ENCODE data around the gene CTNNA1. TPM values are rescaled to one million over a fixed set of nuclear protein-coding genes. Genes with fewer than 3 reads are reported as not detected.

The CTNNA1 gene
- total and polyA plus RNA-seq, 2 of the 8 experiments (the other 6 are each of a cell fraction or from before 2014, with no cell fraction given) = 115 to 349 TPM

DNA sequence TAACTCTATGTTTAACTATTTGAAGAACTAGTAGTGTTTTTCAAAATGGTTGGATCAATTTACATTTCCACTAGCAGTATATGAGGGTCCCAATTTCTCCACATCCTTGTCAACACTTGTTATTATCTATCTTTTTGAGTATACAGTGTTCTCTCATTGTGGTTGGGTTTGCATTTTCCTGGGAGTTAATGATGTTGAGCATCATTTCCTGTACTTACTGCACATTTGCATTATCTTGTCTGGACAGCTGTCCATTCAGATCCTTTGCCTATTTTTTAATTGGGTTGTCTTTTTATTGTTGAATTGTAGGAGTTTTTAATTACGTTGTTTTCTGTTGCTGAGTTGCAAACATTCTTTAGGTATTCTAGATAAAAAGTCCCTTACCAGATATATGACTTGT, 225.4 kb downstream of the CTNNA1 start (continued):
- TF ChIP-seq, protein P1, sequence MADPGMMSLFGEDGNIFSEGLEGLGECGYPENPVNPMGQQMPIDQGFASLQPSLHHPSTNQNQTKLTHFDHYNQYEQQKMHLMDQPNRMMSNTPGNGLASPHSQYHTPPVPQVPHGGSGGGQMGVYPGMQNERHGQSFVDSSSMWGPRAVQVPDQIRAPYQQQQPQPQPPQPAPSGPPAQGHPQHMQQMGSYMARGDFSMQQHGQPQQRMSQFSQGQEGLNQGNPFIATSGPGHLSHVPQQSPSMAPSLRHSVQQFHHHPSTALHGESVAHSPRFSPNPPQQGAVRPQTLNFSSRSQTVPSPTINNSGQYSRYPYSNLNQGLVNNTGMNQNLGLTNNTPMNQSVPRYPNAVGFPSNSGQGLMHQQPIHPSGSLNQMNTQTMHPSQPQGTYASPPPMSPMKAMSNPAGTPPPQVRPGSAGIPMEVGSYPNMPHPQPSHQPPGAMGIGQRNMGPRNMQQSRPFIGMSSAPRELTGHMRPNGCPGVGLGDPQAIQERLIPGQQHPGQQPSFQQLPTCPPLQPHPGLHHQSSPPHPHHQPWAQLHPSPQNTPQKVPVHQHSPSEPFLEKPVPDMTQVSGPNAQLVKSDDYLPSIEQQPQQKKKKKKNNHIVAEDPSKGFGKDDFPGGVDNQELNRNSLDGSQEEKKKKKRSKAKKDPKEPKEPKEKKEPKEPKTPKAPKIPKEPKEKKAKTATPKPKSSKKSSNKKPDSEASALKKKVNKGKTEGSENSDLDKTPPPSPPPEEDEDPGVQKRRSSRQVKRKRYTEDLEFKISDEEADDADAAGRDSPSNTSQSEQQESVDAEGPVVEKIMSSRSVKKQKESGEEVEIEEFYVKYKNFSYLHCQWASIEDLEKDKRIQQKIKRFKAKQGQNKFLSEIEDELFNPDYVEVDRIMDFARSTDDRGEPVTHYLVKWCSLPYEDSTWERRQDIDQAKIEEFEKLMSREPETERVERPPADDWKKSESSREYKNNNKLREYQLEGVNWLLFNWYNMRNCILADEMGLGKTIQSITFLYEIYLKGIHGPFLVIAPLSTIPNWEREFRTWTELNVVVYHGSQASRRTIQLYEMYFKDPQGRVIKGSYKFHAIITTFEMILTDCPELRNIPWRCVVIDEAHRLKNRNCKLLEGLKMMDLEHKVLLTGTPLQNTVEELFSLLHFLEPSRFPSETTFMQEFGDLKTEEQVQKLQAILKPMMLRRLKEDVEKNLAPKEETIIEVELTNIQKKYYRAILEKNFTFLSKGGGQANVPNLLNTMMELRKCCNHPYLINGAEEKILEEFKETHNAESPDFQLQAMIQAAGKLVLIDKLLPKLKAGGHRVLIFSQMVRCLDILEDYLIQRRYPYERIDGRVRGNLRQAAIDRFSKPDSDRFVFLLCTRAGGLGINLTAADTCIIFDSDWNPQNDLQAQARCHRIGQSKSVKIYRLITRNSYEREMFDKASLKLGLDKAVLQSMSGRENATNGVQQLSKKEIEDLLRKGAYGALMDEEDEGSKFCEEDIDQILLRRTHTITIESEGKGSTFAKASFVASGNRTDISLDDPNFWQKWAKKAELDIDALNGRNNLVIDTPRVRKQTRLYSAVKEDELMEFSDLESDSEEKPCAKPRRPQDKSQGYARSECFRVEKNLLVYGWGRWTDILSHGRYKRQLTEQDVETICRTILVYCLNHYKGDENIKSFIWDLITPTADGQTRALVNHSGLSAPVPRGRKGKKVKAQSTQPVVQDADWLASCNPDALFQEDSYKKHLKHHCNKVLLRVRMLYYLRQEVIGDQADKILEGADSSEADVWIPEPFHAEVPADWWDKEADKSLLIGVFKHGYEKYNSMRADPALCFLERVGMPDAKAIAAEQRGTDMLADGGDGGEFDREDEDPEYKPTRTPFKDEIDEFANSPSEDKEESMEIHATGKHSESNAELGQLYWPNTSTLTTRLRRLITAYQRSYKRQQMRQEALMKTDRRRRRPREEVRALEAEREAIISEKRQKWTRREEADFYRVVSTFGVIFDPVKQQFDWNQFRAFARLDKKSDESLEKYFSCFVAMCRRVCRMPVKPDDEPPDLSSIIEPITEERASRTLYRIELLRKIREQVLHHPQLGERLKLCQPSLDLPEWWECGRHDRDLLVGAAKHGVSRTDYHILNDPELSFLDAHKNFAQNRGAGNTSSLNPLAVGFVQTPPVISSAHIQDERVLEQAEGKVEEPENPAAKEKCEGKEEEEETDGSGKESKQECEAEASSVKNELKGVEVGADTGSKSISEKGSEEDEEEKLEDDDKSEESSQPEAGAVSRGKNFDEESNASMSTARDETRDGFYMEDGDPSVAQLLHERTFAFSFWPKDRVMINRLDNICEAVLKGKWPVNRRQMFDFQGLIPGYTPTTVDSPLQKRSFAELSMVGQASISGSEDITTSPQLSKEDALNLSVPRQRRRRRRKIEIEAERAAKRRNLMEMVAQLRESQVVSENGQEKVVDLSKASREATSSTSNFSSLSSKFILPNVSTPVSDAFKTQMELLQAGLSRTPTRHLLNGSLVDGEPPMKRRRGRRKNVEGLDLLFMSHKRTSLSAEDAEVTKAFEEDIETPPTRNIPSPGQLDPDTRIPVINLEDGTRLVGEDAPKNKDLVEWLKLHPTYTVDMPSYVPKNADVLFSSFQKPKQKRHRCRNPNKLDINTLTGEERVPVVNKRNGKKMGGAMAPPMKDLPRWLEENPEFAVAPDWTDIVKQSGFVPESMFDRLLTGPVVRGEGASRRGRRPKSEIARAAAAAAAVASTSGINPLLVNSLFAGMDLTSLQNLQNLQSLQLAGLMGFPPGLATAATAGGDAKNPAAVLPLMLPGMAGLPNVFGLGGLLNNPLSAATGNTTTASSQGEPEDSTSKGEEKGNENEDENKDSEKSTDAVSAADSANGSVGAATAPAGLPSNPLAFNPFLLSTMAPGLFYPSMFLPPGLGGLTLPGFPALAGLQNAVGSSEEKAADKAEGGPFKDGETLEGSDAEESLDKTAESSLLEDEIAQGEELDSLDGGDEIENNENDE (IDR thresholded peaks at IDR 0.05; ENCODE audit: insufficient replicate concordance, low read length) = no peak
- TF ChIP-seq SP2 (IDR thresholded peaks at IDR 0.05; ENCODE audit: low read length) (no peak), GABPA (IDR thresholded peaks at IDR 0.05; ENCODE audit: borderline replicate concordance, insufficient read depth, low read length) (no peak), POLR2A (IDR thresholded peaks at IDR 0.05; ENCODE audit: control extremely low read depth in 1 of 2, low read depth in 2 of 2, low read length in 2 of 2) (no peak), TAF1 (IDR thresholded peaks at IDR 0.05; ENCODE audit: low read depth, low read length) (no peak), HDAC6 (IDR thresholded peaks at IDR 0.05; ENCODE audit: low read depth, low read length) (no peak), KDM5A (IDR thresholded peaks at IDR 0.05; ENCODE audit: low read length) (no peak), TBP (IDR thresholded peaks at IDR 0.05; ENCODE audit: low read depth, low read length) (no peak), NRF1 (IDR thresholded peaks at IDR 0.05; ENCODE audit: low read depth, low read length) (no peak)
- TF ChIP-seq, protein P2, sequence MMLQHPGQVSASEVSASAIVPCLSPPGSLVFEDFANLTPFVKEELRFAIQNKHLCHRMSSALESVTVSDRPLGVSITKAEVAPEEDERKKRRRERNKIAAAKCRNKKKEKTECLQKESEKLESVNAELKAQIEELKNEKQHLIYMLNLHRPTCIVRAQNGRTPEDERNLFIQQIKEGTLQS (IDR thresholded peaks at IDR 0.05; ENCODE audit: insufficient read depth, low read depth, low read length) = no peak
- TF ChIP-seq, protein P3, sequence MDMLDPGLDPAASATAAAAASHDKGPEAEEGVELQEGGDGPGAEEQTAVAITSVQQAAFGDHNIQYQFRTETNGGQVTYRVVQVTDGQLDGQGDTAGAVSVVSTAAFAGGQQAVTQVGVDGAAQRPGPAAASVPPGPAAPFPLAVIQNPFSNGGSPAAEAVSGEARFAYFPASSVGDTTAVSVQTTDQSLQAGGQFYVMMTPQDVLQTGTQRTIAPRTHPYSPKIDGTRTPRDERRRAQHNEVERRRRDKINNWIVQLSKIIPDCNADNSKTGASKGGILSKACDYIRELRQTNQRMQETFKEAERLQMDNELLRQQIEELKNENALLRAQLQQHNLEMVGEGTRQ (IDR thresholded peaks at IDR 0.05; ENCODE audit: low read length) = no peak
